Astrocyte (in vitro differentiated cells and primary cell): ENCODE data around the gene ATP11A. TPM values are rescaled to one million over a fixed set of nuclear protein-coding genes. Genes with fewer than 3 reads are reported as not detected.
"Not testable (repeated sequence)": the region's sequence is repeated elsewhere in the genome, so short reads cannot be mapped to it uniquely, and the experiment has no call there.

Experiments
- DNase-seq: peaks from one replicate; pipeline ENCODE4 v3.0.0-alpha.2; 2010; ENCODE audit warnings: low read depth
- FAIRE-seq: peaks from 2 replicates; lab custom pipeline; 2011; peaks lifted over from hg19 to GRCh38; lab: Jason Lieb, UNC
- H2AFZ ChIP-seq: 2 replicates; pipeline ENCODE4 v1.6.0; 2012; ENCODE audit warnings: low read depth, low read length, inconsistent platforms
- H3K27ac ChIP-seq: 2 replicates; pipeline ENCODE4 v1.5.1; 2011; ENCODE audit warnings: low read depth, low read length, inconsistent platforms
- H3K27me3 ChIP-seq: 2 replicates; pipeline ENCODE4 v1.6.0; 2011; ENCODE audit warnings: low read length, inconsistent platforms; ENCODE audit not compliant: insufficient read depth
- H3K36me3 ChIP-seq: 2 replicates; pipeline ENCODE4 v1.5.1; 2011; ENCODE audit warnings: low read length, inconsistent platforms; ENCODE audit not compliant: insufficient read depth
- H3K4me1 ChIP-seq: 2 replicates; pipeline ENCODE4 v1.5.1; 2011; ENCODE audit warnings: low read length, inconsistent platforms; ENCODE audit not compliant: insufficient read depth
- H3K4me2 ChIP-seq: 2 replicates; pipeline ENCODE4 v1.6.0; 2012; ENCODE audit warnings: low read length, inconsistent platforms
- H3K4me3 ChIP-seq: 2 replicates; pipeline ENCODE4 v1.5.1; 2011; ENCODE audit warnings: low read depth, mild to moderate bottlenecking, low read length, inconsistent platforms; ENCODE audit not compliant: insufficient read depth
- H3K79me2 ChIP-seq: 2 replicates; pipeline ENCODE4 v1.6.0; 2012; ENCODE audit warnings: mild to moderate bottlenecking, low read length, inconsistent platforms; ENCODE audit not compliant: insufficient read depth
- H3K9ac ChIP-seq: 2 replicates; pipeline ENCODE4 v1.6.0; 2012; ENCODE audit warnings: mild to moderate bottlenecking, low read length, inconsistent platforms
- H3K9me3 ChIP-seq: 2 replicates; pipeline ENCODE4 v1.5.1; 2012; ENCODE audit warnings: low read depth, mild to moderate bottlenecking, low read length, inconsistent platforms; ENCODE audit not compliant: insufficient read depth
- H4K20me1 ChIP-seq: 2 replicates; pipeline ENCODE4 v1.6.0; 2012; ENCODE audit warnings: low read length, inconsistent platforms; ENCODE audit not compliant: insufficient read depth
- H3K27ac Mint-ChIP-seq: one replicate; pipeline ENCODE4 v1.8.0; 2021; ENCODE audit warnings: mild to moderate bottlenecking, mixed read lengths; ENCODE audit not compliant: unreplicated experiment
- H3K27me3 Mint-ChIP-seq: one replicate; pipeline ENCODE4 v1.8.0; 2021; ENCODE audit warnings: low read depth, mixed read lengths; ENCODE audit not compliant: unreplicated experiment
- H3K36me3 Mint-ChIP-seq: one replicate; pipeline ENCODE4 v1.8.0; 2021; ENCODE audit warnings: low read depth, mixed read lengths; ENCODE audit not compliant: unreplicated experiment
- H3K4me1 Mint-ChIP-seq: one replicate; pipeline ENCODE4 v1.8.0; 2021; ENCODE audit warnings: low read depth, mixed read lengths; ENCODE audit not compliant: unreplicated experiment
- H3K4me3 Mint-ChIP-seq: one replicate; pipeline ENCODE4 v1.8.0; 2021; ENCODE audit warnings: mild to moderate bottlenecking, moderate library complexity, mixed read lengths; ENCODE audit not compliant: unreplicated experiment
- H3K9me3 Mint-ChIP-seq: one replicate; pipeline ENCODE4 v1.8.0; 2021; ENCODE audit warnings: mild to moderate bottlenecking, mixed read lengths; ENCODE audit not compliant: unreplicated experiment
- EZH2 ChIP-seq: IDR thresholded peaks from 2 replicates; pipeline ENCODE4 v1.6.1; 2012; ENCODE audit warnings: mild to moderate bottlenecking, low read length, inconsistent platforms; ENCODE audit not compliant: insufficient read depth
- total RNA-seq: library from RNA; stranded (reverse); gene quantifications from 2 replicates; pipeline ENCODE4 v1.2.1, GENCODE V29; 2021
- TF ChIP-seq, protein P1 (sequence below): IDR thresholded peaks from 2 replicates; pipeline ENCODE4 v1.5.1; 2011; ENCODE audit warnings: low read depth, mild to moderate bottlenecking, inconsistent platforms, low read length, moderate library complexity; ENCODE audit not compliant: insufficient read depth

The ATP11A gene
- total RNA-seq, 1 donor from 2014 or later = 38.9 TPM

DNA sequence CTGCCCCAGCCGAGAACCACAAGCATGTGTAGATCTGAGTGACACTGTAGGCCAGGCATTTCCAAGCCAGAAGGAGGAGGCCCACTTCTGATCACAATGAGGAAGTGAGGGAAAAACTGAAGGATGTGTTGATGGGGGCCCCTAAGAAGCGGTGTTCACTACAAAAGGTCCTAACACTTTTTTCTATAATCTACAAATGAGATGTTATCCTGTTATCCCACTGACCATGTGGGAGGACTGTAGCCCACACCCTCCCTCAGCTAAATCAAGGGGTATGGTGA is 180.2 kb downstream of the ATP11A start:
- Histone ChIP-seq H4K20me1 (no peaks in the 10 kb centered on the region), H3K4me2 (no peak overlapping the region), H3K27ac (no peak overlapping the region), H3K9ac (no peak overlapping the region), H3K9me3 (no peaks in the 10 kb centered on the region), H3K4me1 (no peaks in the 10 kb centered on the region), H3K27me3 (no peaks in the 10 kb centered on the region), H2AFZ (no peak overlapping the region), H3K36me3 (no peaks in the 10 kb centered on the region), H3K79me2 (no peaks in the 10 kb centered on the region), H3K4me3 (no peak overlapping the region)
- Mint-ChIP-seq H3K9me3 (no peaks in the 10 kb centered on the region), H3K27ac (no peak overlapping the region), H3K36me3 (peaks cover 15% of the 10 kb centered on the region), H3K4me3 (no peak overlapping the region), H3K4me1 (no peaks in the 10 kb centered on the region), H3K27me3 (no peaks in the 10 kb centered on the region)
- FAIRE-seq = no peak
- TF ChIP-seq, protein P1, sequence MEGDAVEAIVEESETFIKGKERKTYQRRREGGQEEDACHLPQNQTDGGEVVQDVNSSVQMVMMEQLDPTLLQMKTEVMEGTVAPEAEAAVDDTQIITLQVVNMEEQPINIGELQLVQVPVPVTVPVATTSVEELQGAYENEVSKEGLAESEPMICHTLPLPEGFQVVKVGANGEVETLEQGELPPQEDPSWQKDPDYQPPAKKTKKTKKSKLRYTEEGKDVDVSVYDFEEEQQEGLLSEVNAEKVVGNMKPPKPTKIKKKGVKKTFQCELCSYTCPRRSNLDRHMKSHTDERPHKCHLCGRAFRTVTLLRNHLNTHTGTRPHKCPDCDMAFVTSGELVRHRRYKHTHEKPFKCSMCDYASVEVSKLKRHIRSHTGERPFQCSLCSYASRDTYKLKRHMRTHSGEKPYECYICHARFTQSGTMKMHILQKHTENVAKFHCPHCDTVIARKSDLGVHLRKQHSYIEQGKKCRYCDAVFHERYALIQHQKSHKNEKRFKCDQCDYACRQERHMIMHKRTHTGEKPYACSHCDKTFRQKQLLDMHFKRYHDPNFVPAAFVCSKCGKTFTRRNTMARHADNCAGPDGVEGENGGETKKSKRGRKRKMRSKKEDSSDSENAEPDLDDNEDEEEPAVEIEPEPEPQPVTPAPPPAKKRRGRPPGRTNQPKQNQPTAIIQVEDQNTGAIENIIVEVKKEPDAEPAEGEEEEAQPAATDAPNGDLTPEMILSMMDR = no peak
- no peak for DNase-seq

DNA sequence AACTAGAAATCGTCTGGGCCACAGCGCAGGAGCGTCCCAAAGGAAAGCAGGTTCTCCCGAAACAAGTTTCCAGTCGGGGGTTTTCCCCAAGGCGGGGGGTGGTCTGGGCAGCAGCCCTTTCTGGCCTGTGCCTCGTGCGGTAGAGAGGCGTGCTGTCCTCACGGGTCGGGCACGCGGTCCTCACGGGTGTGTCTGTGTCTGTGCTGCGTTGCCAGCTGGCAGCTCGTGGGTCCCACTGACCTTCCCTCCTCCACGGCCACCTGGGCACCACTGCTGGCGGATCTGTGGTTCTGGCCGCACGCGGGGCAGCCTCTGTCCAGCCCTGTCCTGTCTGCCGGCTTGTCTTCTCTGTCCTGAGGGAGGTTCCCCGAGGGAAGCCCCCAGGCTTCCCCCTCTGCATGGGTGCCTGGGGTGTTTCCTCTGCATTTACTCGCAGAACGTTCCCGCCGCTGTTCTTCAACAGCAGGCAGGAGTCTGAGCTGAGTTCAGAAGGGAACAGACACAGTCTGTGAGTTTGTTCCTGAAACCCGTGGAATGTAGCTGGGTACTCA is 181.0 kb downstream of the ATP11A start:
- H3K9ac ChIP-seq = no peak overlapping the region
- DNase-seq (no peak), FAIRE-seq (no peak)
- Mint-ChIP-seq H3K4me3 (no peak overlapping the region), H3K36me3 (peaks cover 18% of the 10 kb centered on the region), H3K27me3 (no peaks in the 10 kb centered on the region), H3K9me3 (no peaks in the 10 kb centered on the region), H3K4me1 (no peaks in the 10 kb centered on the region), H3K27ac (no peak overlapping the region)
- no peak overlapping the region for H3K4me2 ChIP-seq
- H3K9me3 ChIP-seq = no peaks in the 10 kb centered on the region
- no peak overlapping the region for H3K27ac ChIP-seq
- H2AFZ ChIP-seq = no peak overlapping the region
- H3K79me2 ChIP-seq = no peaks in the 10 kb centered on the region
- no peaks in the 10 kb centered on the region for H3K36me3 ChIP-seq
- H3K4me3 ChIP-seq = no peak overlapping the region
- H3K4me1 ChIP-seq = no peaks in the 10 kb centered on the region
- H3K27me3 ChIP-seq = no peaks in the 10 kb centered on the region
- no peak for TF ChIP-seq EZH2
- TF ChIP-seq, protein P1 = no peak
- H4K20me1 ChIP-seq = no peaks in the 10 kb centered on the region

DNA sequence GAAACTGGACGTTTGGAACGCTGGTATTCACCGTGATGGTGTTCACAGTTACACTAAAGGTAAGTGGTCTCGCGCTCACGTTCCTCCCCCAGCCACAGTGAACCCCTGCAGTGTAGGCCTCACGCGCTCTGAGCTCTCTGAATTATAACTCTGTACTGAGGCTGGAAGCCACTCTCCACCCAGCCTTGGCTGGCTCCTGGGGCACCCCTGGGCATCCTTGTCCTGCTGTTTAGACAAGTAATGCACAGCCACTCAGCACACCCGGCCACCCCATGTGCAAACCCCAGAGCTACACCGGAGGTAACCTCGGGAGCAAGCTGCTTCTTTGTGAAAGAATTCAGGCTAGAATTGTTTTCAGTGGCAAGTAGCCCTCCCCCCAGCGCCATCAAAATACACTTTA is 181.9 kb downstream of the ATP11A start:
- Mint-ChIP-seq H3K36me3 (peaks cover 18% of the 10 kb centered on the region), H3K4me1 (no peaks in the 10 kb centered on the region), H3K4me3 (no peak overlapping the region), H3K27me3 (no peaks in the 10 kb centered on the region), H3K27ac (no peak overlapping the region), H3K9me3 (no peaks in the 10 kb centered on the region)
- DNase-seq (no peak), FAIRE-seq (no peak)
- H3K36me3 ChIP-seq = no peaks in the 10 kb centered on the region
- no peak overlapping the region for H3K27ac ChIP-seq
- TF ChIP-seq, protein P1 = no peak
- no peak for TF ChIP-seq EZH2
- H2AFZ ChIP-seq = no peak overlapping the region
- no peaks in the 10 kb centered on the region for H3K9me3 ChIP-seq
- H3K27me3 ChIP-seq = no peaks in the 10 kb centered on the region
- H4K20me1 ChIP-seq = no peaks in the 10 kb centered on the region
- H3K4me1 ChIP-seq = no peaks in the 10 kb centered on the region
- H3K4me3 ChIP-seq = no peak overlapping the region
- no peaks in the 10 kb centered on the region for H3K79me2 ChIP-seq
- no peak overlapping the region for H3K9ac ChIP-seq
- H3K4me2 ChIP-seq = no peak overlapping the region

DNA sequence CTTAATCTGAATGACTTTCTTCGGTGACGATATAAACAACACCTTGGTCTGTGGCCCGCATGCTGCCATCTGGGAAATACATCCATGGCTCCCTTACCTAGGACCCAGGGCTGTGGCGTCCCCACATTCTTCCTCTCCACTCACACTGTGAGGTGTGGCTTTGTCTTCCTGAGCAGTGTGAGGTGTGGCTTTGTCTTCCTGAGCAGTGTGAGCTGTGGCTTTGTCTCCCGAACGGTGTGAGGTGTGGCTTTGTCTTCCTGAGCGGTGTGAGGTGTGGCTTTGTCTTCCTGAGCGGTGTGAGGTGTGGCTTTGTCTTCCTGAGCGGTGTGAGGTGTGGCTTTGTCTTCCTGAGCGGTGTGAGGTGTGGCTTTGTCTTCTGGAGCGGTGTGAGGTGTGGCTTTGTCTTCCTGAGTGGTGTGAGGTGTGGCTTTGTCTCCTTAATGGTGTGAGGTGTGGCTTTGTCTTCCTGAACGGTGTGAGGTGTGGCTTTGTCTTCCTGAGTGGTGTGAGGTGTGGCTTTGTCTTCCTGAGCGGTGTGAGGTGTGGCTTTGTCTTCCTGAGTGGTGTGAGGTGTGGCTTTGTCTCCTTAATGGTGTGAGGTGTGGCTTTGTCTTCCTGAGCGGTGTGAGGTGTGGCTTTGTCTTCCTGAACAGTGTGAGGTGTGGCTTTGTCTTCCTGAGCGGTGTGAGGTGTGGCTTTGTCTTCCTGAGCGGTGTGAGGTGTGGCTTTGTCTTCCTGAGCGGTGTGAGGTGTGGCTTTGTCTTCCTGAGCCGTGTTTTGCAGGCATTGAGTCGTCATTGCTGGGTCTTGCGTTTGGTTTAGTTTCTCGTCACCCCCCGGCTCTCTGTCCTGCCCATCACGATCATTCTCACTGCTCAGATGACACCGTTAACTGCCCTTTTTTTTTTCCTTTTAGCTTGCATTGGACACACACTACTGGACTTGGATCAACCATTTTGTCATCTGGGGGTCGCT is 183.1 kb downstream of the ATP11A start:
- not testable (repeated sequence) for H3K36me3 ChIP-seq, H3K4me3 Mint-ChIP-seq, H3K27ac ChIP-seq, H3K27me3 Mint-ChIP-seq, H3K9ac ChIP-seq, H3K27me3 ChIP-seq, H3K9me3 ChIP-seq, H3K79me2 ChIP-seq, H3K9me3 Mint-ChIP-seq, DNase-seq, H4K20me1 ChIP-seq, H3K4me3 ChIP-seq, H3K4me2 ChIP-seq, H2AFZ ChIP-seq, H3K4me1 ChIP-seq, H3K4me1 Mint-ChIP-seq
- Mint-ChIP-seq H3K27ac (peak overlapping the region; percentile 87), H3K36me3 (peaks cover 14% of the 10 kb centered on the region)
- FAIRE-seq = peak; percentile 41
